Endothelial cell of umbilical vein (primary cell): ENCODE data around the gene PRX.

Experiments
- CTCF ChIP-seq, 2 donors: IDR thresholded peaks; 1 replicate in 1 of 2; 2 replicates in 1 of 2; pipeline ENCODE4 v1.5.1; 2011; ENCODE audit warnings: low read length in 2 of 2, mild to moderate bottlenecking in 2 of 2, moderate library complexity in 2 of 2, control low read depth in 1 of 2, inconsistent platforms in 1 of 2, low read depth in 1 of 2; ENCODE audit not compliant: insufficient read depth in 1 of 2; ENCODE audit errors: extremely low read depth in 1 of 2
- MAX ChIP-seq: IDR thresholded peaks from 2 replicates; pipeline ENCODE4 v1.6.1; 2011; ENCODE audit not compliant: insufficient read depth, insufficient read length

- TF ChIP-seq CTCF (IDR thresholded peaks at IDR 0.05; ENCODE audit: extremely low read depth in 1 of 2, insufficient read depth in 1 of 2, low read depth in 1 of 2, low read length in 2 of 2) (no peak), MAX (no peak)
These were observed 46.2 kb downstream of the PRX start for GRCh38 chr19:40366697-40367561.
